T-helper 9 cell (primary cell): ENCODE data around the gene EPN1.

ENCODE experiments used
- DNase-seq: peaks from one replicate; pipeline ENCODE4 v3.0.0-alpha.2; 2020

Gene EPN1

GRCh38 chr19:55661826-55662225 is 13.2 kb upstream of the EPN1 start:
- DNase-seq, result no peak

- no peak for DNase-seq
These were observed 11.0 kb upstream of the EPN1 start for GRCh38 chr19:55663846-55664536.

- DNase-seq, result no peak
These were observed 8.6 kb upstream of the EPN1 start for GRCh38 chr19:55666343-55667005.

GRCh38 chr19:55667006-55667381 is 8.0 kb upstream of the EPN1 start:
- DNase-seq, result no peak

- DNase-seq, result no peak
These were observed 7.5 kb upstream of the EPN1 start for GRCh38 chr19:55667511-55667910.

- no peak for DNase-seq
These were observed 7.1 kb upstream of the EPN1 start for GRCh38 chr19:55667958-55668357.

- no peak for DNase-seq
These were observed 6.2 kb upstream of the EPN1 start for GRCh38 chr19:55668603-55669348.

- DNase-seq, result no peak
These were observed 5.4 kb upstream of the EPN1 start for GRCh38 chr19:55669418-55670279.

GRCh38 chr19:55670280-55671053 is 4.6 kb upstream of the EPN1 start:
- DNase-seq, result no peak

- DNase-seq, result no peak
These were observed 4.0 kb upstream of the EPN1 start for GRCh38 chr19:55671054-55671378.

- DNase-seq, result no peak
These were observed 2.6 kb upstream of the EPN1 start for GRCh38 chr19:55672418-55672817.

GRCh38 chr19:55673465-55673864 is 1.6 kb upstream of the EPN1 start:
- DNase-seq, result no peak

GRCh38 chr19:55673889-55674288 is 1.1 kb upstream of the EPN1 start:
- no peak for DNase-seq

- DNase-seq, result no peak
These were observed 576 bp upstream of the EPN1 start for GRCh38 chr19:55674459-55674840.

GRCh38 chr19:55675661-55676354 is 782 bp downstream of the EPN1 start:
- DNase-seq, result no peak

GRCh38 chr19:55676383-55676782 is 1.4 kb downstream of the EPN1 start:
- DNase-seq, result no peak

- no peak for DNase-seq
These were observed 2.0 kb downstream of the EPN1 start for GRCh38 chr19:55676889-55677505.

- no peak for DNase-seq
These were observed 2.6 kb downstream of the EPN1 start for GRCh38 chr19:55677572-55678028.

GRCh38 chr19:55678121-55678671 is 3.2 kb downstream of the EPN1 start:
- no peak for DNase-seq

GRCh38 chr19:55679343-55680257 is 4.6 kb downstream of the EPN1 start:
- no peak for DNase-seq
